Measurements from ENCODE around the gene PAXIP1.

GRCh38 chr7:154896076-154896475 lies 106.8 kb downstream of the PAXIP1 start:
- TF ChIP-seq POLR2A (IDR thresholded peaks at IDR 0.05; ENCODE audit: low read depth, low read length) = no peak
- TF ChIP-seq POLR2AphosphoS5 (IDR thresholded peaks at IDR 0.05; ENCODE audit: low read depth, low read length) = no peak
- no peak for TF ChIP-seq TAF1 (IDR thresholded peaks at IDR 0.05; ENCODE audit: borderline replicate concordance, low read depth, low read length)
